Left hindlimb (tissue), 1 donor: Measurements from ENCODE around the gene DOCK10.

Experiments
- DNase-seq: peaks from one replicate; pipeline ENCODE4 v3.0.0-alpha.2; 2018

DOCK10 gene

DNA sequence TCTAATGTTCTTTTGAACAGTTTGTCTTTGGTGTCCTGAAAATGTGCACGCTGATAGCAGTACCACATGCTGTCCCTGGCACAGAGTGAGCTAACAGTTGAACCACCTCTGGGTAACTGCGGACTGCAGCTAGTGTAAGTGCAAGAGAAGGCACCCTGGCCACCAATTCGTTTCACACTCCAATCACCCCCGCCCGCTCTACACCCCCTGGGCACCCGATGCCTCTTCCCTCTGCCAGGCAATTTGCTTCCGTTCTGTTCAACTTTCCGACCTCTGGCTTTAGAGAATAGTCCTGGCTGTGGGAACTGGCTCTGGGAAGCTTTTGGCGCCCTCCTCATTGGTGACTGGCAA is 1.4 kb downstream of the DOCK10 start:
- DNase-seq = no peak

DNA sequence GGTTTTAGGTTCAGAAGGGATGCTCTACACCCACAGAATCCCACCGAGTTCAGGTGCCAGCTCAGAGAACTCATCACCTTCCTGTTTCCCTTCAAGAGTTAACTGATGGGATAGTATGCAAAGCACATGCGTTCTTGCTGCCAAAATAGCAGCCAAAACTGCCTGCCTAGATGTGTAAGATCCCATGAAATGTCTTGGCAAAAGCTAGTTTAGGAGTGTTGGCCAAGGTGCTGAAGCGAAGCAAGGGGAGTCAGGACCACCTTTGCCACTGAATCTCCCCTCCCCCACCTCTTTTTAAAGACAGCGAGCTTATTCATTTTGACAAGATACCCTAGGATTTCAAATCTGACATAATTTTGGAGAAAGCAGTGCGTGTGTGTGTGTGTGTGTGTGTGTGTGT is 2.1 kb downstream of the DOCK10 start:
- no peak for DNase-seq

DNA sequence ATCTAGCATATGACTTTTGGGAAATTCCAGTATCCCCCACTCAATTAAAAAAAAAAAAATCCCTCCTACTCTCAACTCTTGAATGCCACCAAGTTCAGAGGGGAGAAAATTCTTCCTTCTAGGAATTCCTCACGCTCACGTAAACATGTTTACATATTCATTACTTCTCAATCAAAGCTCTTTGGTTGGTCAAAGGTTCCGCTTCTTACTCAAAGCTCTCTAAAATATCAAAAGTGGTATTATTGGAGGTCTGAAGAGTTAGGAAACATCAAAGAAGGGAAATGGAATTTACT is 4.1 kb downstream of the DOCK10 start:
- DNase-seq = no peak

DNA sequence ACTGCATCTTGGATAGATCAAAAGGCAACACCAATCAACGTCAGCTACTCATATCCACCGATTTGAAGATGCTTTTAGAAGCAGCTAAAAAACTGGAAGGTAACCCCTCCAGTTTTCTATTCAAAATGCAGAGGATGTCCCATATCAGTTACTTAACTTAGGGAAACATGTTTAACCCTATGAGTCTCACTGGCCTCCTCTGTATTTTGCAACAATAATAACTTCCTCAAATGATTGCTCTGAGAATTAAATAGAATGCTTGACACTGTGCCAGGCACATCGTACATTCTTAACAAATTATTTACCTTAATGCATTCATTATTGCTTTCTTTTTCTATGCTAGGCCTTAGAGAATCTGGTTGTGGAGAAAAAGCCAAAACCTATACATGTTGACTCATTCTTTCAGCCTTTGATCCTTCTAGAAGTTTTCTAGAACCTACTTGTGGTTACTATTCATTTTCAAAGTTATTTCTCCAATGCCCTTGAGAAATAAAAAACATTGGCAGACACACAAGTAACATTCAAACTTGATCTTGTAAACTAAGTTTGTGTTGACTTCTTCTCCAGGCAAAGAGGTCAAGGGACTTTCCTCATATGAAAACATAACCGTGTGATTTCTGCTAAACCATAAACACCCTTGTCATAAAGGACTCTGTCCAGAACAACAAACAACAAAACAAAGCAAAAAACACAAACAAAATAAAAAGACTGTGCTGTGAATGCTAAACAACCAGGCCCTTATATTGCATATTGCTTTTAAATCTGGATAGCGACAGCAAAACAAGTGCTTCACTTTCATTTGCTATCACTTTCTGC is 4.6 kb downstream of the DOCK10 start:
- DNase-seq = no peak

DNA sequence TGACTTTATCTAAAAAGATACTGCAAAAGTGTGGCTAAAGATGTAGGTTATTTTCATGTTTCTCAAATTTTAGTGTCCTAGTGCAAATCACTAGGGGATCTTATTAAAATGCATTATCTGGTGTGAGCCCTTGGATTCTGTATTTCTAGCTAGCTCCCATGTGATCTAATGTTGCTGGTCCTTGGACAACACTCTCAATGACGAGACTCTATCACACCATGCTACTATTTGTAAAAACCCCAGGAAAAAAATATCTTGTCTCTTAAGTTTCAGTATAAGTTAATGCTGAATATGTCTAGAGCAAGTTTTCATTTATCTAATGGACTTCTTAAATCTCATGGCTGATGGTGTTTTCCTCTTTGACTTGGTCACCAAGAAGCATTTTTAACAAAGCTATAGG is 5.8 kb downstream of the DOCK10 start:
- DNase-seq = no peak

DNA sequence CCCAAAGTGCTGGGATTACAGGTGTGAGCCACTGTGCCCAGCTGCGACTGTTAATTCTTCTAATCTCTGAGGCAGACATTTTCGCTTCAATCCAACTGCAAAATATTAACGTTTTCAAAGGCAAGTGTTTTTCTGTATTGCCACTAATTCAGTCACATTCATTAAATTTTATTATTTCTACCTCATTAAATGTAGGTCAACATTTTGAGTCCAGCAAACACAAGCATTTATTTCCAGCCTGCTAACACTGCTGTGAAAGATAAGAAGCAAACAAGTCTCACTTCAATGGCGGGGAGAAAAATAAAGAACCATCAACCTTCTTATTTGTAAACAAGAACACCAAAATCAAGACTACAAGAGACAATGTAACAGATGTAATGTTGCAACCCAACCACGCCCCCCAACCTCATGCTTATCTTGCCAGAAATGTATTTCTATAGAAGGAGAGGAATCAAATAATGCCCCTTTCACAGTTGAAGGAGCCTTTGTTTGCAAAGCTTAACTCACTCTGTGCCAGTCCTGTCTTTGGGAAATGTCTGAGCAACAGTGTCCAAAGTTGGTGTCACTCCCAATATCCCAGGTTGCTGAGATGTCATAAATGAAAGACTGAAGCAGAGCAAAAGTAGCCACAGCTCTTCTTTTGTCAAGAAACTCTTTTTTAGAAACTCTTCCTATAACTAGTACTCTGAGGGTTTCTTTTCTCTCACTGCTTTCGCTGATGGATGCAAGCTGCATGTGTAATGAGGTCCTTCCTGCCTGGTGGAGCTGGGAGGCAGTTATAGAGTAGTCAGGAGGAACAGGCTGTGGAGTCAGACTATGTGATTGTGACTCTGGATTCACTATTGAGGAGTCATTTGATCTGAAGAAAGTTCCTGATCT is 8.6 kb downstream of the DOCK10 start:
- no peak for DNase-seq

DNA sequence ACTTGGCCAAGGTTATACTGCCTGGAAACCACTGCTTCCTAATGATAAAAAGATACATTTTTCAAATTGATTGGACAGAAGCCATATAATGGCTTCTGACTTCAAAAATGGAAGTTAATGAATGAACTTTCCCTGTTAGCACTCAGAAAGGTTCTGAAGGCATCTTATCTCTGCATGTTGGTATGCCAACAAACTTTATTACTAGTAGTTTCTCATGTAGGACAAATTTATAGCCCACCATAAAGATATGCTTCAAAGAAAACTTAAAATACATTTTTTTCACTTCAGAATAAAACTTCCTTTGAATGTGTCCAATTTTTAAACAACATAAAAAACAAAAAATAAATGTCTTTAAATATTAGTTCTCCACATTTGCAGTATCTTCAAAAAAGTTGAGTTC is 10.0 kb downstream of the DOCK10 start:
- no peak for DNase-seq

DNA sequence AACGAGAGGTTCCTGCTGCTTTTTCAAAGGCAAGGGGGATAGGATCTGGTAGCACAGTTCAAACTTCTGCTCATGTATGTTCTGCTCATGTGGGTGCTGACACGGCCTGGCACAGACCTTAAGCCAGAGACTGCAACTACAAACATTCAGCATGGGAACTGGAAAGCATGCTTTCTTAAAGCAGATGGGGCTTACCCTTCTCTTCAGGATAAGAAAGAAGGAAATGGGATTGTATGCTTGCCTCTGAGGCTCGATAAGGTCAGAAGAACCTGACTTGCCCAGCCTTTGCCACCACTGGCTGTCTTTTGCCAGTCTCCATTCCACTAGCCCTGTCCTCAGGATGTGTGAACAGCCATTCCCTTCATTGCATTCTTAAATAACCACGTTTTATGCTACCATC is 10.7 kb downstream of the DOCK10 start:
- DNase-seq = no peak

DNA sequence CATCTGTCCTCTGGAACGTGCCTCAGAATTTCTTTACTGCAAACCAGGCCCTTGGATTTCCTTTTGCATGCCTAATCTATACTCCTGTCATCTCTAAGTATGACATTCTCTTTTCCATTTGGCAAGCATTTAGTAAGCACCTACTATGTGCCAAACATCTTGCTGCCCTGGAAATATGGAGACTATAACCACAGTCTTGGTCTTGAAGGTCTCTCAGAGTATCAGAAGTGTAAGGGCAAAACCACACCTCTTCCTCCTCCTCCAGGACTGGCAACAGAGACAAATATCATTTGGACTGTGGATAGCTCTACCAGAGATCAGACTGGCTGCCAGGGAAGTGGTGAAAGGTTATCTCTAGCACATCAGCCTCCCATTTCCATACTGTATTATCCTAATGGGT is 11.4 kb downstream of the DOCK10 start:
- DNase-seq = no peak

DNA sequence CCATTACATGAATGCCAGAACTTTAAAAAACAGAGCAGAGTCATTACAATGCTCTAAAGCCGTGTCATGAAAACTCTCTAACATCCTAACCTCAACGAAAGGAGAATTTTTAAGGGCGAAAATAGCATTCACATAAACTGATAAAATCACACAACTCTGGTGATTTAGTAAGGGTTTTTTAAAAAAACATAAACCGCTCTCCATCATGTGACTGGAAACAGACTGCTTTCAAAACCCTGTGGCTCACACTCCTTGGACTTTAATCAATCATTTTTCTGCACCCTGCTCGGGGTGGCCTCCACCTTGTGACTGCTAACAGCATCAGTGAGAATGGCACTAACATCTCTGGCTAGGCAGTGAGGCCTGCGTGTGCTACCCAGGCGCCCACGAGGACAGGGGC is 12.1 kb downstream of the DOCK10 start:
- DNase-seq = no peak

DNA sequence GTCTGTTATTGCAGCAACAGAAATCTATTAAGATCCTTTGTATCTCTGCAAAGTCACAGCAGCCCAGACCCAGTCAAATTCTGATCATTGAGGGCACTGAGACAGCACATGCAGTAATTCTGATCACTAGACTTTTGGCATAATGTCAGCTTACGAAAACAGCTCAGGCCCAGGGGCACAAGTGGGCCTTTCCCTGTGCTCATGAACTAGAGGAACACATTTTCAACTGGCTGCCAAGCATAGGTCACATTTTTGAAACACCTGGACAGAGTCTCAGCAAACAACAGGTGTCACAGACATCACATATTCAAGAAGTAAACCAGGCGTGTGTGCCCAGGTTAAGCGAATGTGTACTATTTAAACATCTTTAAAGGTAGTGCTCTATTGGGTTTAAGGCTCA is 13.7 kb downstream of the DOCK10 start:
- DNase-seq = no peak

DNA sequence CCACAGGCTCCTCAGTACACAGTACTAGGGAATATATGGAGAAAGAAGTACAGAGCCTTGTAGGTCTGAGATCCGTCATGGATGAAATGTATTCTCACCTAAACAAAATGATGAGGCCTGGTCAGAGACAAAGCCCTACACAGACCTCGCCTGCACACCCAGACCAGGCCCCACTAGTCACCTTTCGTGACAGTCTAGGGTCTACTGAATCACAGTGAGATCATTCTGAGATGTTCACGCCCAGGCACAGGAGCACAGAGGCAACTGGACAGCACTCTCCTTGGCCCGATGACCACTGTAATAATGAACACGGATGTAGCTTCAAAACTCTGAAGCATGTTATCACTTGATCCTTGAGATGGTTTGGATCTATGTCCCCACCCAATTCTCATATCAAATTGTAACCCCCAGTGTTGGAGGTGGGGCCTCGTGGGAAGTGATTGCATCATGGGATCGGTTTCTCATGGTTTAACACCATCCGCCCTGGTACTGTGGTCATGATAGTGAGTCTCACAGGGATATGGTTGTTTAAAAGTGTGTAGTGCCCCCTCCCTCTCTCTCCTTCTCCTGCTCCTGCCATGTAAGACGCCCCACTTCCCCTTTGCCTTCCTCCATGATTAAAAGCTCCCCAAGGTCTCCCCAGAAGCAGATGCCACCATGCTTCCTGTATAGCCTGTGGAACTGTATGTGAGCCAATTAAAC is 15.1 kb downstream of the DOCK10 start:
- DNase-seq = no peak

DNA sequence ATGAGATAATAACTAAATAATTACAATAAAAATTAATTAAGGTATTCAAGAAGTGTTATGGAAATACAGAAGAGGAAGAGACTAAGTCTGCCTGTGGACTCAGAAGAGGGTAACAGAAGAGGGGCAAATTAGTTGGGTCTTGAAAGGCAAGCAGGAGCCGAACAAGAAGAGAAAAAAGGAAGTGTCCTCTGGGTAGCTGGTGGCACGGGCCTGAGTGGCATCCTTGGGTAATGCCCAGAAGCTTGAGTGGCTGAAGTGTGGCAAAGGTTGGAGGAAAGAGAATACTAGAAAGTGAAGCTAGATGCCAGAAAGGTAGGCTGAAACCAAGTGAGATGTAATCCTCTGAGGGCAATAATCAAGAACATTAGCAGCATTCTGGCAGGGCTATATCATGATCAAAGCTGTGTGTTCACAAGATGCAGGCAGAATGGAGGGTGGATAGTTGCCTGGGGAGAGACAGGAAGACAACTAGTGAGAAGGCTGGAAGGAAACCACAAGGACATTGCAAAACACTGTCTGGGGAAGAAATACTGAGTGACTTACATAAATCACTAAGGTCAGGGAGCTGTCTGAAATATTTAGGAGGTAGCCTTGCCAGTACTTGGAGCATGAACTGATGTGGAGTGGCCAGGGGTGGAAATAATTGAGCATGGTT is 16.2 kb downstream of the DOCK10 start:
- no peak for DNase-seq

DNA sequence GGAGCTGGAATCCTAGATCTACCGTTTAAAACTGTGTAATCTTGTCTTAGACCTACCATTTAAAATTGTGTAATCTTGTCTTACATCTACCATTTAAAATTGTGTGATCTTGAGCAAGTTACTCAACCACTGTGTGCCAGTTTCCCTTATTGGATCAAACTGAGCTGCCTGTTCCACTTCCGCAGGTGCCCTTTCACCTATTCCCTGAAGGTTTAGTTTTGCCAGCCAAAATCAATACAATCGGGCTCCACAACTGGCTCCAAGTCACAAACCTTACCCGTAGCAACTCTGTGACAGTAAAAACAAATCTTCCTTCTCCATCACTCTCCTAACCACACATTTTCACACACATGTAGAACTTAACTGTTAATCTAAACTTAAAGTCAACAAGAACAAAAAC is 20.1 kb downstream of the DOCK10 start:
- no peak for DNase-seq

DNA sequence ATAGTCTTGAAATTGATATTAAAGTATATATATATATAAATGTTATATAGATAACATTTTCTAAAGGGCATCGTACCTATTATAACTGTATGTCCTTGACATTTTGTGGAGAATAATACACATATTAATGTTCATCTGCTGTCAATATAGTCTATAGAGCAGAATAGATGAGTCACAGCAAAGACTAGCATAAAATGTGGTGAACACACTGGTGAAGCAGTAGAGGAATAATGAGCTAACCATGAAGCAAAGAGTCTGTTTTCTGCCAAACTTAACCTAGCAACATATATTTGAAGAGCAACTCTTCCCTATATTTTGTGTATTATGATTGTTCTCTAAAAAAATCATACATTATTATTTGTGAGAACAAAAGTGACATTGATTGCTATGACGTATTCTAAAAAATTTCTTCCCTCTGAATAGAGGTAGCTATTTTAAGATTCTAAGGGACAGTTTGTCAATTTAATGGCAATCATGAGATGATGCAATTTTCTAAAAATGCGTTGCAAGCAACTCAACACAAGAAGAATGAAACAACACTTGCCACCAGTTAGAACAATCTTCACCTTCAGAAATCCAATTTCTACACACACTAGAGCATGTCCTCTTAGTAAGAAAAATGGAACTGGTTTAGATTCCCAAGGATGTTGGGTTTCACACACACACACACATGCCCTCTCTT is 22.0 kb downstream of the DOCK10 start:
- DNase-seq = no peak

DNA sequence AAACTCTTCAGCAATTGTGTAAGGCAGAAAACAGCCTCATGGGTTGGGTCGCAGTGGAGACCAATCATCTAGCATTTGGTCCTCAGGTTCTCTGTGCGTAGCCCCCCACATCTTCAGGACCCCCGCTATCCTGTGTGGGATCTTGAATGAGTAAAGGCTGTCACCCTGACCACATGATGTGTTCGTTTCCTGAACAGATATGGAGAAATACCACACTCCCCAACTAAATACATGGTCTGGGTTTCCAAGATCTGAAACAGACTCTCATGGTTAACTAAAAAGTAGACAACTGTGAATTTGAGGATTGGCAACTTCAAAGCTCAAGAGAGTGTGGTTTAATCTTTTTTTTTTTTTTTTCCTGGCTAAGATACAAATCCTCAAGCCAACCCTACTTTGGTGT is 23.2 kb downstream of the DOCK10 start:
- DNase-seq = no peak

DNA sequence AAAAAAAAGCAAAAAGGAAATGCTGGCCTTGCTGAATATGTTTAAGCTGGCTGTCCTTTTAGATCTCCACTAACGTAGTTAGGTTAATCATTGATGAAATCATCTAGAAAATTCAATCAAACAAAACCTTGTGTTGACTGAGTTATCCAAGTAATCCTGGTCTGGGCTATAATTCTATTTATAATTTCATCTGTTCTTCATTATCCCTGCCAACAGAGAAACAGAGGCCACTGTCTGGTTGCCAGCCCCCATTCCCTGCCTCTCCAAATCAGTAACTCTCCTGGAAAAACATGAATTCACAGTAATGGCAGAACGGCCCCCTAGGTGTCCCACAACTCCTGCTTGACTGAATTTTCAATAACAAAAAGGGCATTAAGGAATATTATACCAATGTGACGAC is 24.6 kb downstream of the DOCK10 start:
- DNase-seq = no peak

DNA sequence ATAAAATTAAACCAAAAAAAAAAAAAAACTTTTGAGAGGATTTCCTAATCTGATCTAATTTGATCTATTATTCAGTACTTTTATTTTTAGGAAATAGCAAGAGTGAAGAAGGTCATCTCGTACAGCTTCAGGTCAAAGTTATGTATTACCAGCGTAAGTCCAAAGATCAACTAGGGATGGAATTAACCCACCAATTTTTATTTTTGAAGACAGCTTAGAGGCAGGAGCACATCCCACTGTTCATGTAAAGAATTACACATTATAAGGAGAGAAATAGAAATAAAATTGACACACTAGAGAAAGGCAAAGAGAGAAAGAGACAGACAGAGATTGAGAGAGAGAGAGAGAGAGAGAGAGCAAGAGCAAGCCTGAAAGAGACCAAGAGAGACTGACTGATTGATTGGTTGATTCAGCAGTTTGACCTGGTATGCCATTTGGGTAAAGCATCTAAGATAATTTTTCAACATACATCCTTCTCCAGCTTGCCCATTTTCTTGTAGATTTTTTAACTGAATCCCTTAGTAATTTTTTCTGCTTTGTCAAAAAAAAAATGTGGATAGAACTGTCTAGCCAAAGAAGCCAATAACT is 25.1 kb downstream of the DOCK10 start:
- DNase-seq = no peak

DNA sequence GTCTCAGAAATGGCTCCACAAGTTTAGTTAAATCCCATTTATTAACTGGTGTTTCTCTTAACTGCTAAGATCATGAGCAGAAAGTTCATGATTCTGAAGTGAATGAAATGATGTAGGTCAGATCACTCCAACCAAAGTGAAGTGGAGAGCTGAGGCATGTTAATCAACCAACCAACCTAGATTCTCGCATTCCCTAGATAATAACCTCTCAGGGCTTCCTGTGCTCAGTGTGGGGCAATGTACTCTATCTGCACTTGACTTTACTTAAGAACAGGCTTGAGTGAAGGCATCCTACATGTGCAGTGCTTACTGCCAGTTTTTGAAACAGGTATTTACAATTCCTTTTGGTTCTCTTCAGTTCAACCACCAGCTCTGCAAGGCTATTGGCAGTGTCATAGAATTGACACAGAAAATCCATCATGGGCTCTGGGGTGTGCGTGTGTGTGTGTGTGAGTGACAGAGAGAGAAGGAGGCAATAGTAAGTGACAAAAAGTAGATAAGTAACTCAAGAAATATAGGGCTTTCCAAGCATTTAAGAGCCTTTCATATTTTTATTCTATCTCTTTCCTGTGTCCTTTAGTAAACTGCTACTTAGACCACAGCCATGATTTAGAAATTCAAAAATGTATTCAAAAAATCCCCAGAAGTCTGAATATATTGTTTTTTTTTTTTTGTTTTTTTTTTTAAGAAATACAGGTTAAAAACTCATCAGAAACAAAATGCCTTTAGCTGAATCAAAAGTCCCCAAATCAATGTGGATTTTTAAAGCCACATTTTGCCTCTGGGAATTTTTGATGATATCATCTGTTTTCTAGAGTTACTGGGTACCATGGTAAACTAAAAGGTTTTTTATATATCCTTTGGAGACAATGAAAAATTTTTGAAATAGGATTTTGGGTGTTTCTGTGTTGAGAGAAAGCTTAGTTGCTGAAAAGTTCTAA is 28.6 kb downstream of the DOCK10 start:
- no peak for DNase-seq

DNA sequence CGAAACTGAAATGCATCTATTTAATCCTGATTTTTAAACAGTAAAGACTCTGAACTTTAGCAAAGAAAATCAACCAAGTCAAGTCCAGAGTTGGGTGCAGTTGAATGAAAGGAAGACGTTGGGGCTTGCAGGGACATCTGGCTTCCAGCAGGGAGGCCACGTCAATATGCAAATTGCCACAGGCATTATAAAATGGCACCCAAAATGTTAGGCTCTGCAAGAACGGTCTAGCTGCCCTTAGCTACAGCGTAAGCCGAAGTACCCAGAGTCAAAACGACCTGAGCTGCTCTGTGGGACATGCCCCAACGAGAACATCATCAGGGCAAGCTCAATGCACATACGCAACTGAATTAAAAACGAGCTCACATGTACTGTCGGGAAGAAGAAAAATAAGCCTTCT is 30.7 kb downstream of the DOCK10 start:
- no peak for DNase-seq

DNA sequence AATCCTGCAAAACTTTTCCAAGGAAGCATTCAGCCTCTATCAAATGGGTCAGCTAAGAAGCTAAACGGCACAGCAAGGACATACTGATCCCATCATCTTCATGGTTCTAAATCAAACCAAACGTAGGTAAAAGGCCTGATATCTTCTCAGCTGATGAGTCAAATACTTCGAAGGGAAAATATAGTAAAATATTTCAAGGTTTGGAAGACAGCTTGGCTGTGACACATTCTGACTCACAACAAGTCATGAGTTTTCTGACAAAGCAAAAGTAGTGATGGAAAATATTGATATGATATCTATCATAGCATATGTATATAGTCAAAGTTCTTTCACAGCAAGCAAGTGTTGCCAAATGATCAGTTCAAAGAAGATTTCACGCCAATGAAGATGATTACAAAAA is 31.5 kb downstream of the DOCK10 start:
- no peak for DNase-seq
